Fibroblast of mammary gland (primary cell): ENCODE data around the gene RNASE13.

Experiments used
- DNase-seq: peaks from one replicate; pipeline ENCODE4 v3.0.0-alpha.2; 2010; ENCODE audit warnings: low read depth
- H3K4me3 ChIP-seq: 2 replicates; pipeline ENCODE4 v1.5.1; 2011; ENCODE audit warnings: low read depth, mild to moderate bottlenecking, low read length, moderate library complexity; ENCODE audit not compliant: control insufficient read depth
- CTCF ChIP-seq: conservative IDR thresholded peaks from 2 replicates; pipeline ENCODE4 v1.5.1; 2011; ENCODE audit warnings: low read depth, low read length, inconsistent platforms; ENCODE audit not compliant: control insufficient read depth, insufficient read depth

The RNASE13 gene

GRCh38 chr14:21070610-21071224 lies 36.1 kb upstream of the RNASE13 start:
- peak; percentile 66 for DNase-seq
- TF ChIP-seq CTCF: no peak
- peak overlapping the region; percentile 77 for H3K4me3 ChIP-seq

GRCh38 chr14:21070083-21070609 lies 35.5 kb upstream of the RNASE13 start, which contains the start of gene ARHGEF40:
Gene ARHGEF40, plus strand, starts transcription at chr14:21070304. Its CDS starts 93 bp downstream, at chr14:21070397.
- DNase-seq: no peak
- peak within 1 kb of the TSS; percentile 77 for H3K4me3 ChIP-seq
- no peak for TF ChIP-seq CTCF

- peak overlapping the region; percentile 56 for H3K4me3 ChIP-seq
- no peak for TF ChIP-seq CTCF
- no peak for DNase-seq
Observed at GRCh38 chr14:21069388-21070082, 34.9 kb upstream of the RNASE13 start.

- peak overlapping the region; percentile 56 for H3K4me3 ChIP-seq
- peak; percentile 68 for TF ChIP-seq CTCF
- peak; percentile 63 for DNase-seq
Observed at GRCh38 chr14:21068521-21069387, 34.1 kb upstream of the RNASE13 start.

- no peak for DNase-seq
- peak; percentile 31 for TF ChIP-seq CTCF
- H3K4me3 ChIP-seq: no peak overlapping the region
Observed at GRCh38 chr14:21066882-21067502, 32.4 kb upstream of the RNASE13 start.

- no peak overlapping the region for H3K4me3 ChIP-seq
- peak; percentile 83 for DNase-seq
Observed at GRCh38 chr14:21063479-21063878, 28.9 kb upstream of the RNASE13 start.

More at GRCh38 chr14:21063479-21063878, 28.9 kb upstream of the RNASE13 start:
- no peak for TF ChIP-seq CTCF
